Liver (tissue), 3 donors: ENCODE results near the gene TMEM179.

Source experiments
- EGR1 ChIP-seq, 2 donors: IDR thresholded peaks; 2 replicates each; pipeline ENCODE4 v1.6.1; 2016 to 2018; ENCODE audit warnings: antibody characterized with exemption in 2 of 2, low read depth in 2 of 2
- FOXA1 ChIP-seq: IDR thresholded peaks from 2 replicates; pipeline ENCODE4 v1.6.1; 2016; ENCODE audit warnings: antibody characterized with exemption
- GABPA ChIP-seq, 2 donors: IDR thresholded peaks in 1 of 2; conservative IDR thresholded peaks in 1 of 2; 2 replicates each; pipeline ENCODE4 v1.6.1; 2016; ENCODE audit warnings: antibody characterized with exemption in 2 of 2, mild to moderate bottlenecking in 1 of 2, moderate library complexity in 1 of 2
- HNF4A ChIP-seq, 2 donors: conservative IDR thresholded peaks; 2 replicates each; pipeline ENCODE4 v1.6.1; 2016; ENCODE audit warnings: antibody characterized with exemption in 2 of 2, mild to moderate bottlenecking in 2 of 2
- JUND ChIP-seq, 2 donors: IDR thresholded peaks; 2 replicates each; pipeline ENCODE4 v1.6.1; 2016; ENCODE audit warnings: antibody characterized with exemption in 2 of 2
- RAD21 ChIP-seq, 2 donors: IDR thresholded peaks; 2 replicates each; pipeline ENCODE4 v1.6.1; 2016; ENCODE audit warnings: antibody characterized with exemption in 2 of 2, mild to moderate bottlenecking in 2 of 2
- TAF1 ChIP-seq: conservative IDR thresholded peaks from 2 replicates; pipeline ENCODE4 v1.6.1; 2016; ENCODE audit warnings: antibody characterized with exemption, mild to moderate bottlenecking
- YY1 ChIP-seq: IDR thresholded peaks from 2 replicates; pipeline ENCODE4 v1.6.1; 2016; ENCODE audit warnings: antibody characterized with exemption, mild to moderate bottlenecking
- TF ChIP-seq, protein P1 (sequence below): IDR thresholded peaks from 2 replicates; pipeline ENCODE4 v1.6.1; 2016; ENCODE audit warnings: antibody characterized with exemption, mild to moderate bottlenecking
- TF ChIP-seq, protein P2 (sequence below): fragments of 150-350 bp; IDR thresholded peaks from 2 replicates; pipeline ENCODE4 v1.5.1; 2017; ENCODE audit warnings: improper control_type of control experiment, low read depth, low read length; ENCODE audit not compliant: missing input control
- TF ChIP-seq, protein P3 (sequence below): IDR thresholded peaks from 2 replicates; pipeline ENCODE4 v1.6.1; 2016; ENCODE audit warnings: antibody characterized with exemption
- TF ChIP-seq, protein P4 (sequence below): IDR thresholded peaks from 2 replicates; pipeline ENCODE4 v1.6.1; 2016; ENCODE audit warnings: antibody characterized with exemption
- donor health status: healthy.
- donor health status: healthy.

DNA sequence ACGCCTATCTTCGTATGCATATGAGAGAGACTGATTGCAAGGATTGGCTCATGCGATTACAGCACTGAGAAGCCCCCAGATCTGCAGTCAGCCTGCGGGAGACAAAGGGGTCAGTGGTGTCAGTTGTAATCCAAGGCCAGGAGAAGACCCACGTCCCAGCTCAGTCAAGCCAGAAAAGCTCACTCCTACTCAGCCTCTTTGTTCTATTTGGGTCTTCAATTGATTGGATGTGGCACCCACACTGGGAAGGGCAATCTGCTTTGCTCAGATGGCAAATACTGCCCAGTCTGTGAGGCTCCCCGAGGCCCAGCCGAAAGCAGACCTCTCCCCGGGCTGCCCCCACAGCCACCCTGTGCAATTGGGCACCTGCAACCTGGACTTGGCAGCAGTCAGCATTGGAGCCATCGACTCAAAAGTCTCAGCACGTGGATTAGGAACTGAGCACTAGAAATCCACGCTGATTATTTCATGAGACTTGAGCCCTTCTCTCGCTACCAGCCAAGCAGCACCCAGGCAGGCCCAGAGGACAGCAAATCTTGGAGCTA is 39.6 kb upstream of the TMEM179 start:
- TF ChIP-seq, protein P1, sequence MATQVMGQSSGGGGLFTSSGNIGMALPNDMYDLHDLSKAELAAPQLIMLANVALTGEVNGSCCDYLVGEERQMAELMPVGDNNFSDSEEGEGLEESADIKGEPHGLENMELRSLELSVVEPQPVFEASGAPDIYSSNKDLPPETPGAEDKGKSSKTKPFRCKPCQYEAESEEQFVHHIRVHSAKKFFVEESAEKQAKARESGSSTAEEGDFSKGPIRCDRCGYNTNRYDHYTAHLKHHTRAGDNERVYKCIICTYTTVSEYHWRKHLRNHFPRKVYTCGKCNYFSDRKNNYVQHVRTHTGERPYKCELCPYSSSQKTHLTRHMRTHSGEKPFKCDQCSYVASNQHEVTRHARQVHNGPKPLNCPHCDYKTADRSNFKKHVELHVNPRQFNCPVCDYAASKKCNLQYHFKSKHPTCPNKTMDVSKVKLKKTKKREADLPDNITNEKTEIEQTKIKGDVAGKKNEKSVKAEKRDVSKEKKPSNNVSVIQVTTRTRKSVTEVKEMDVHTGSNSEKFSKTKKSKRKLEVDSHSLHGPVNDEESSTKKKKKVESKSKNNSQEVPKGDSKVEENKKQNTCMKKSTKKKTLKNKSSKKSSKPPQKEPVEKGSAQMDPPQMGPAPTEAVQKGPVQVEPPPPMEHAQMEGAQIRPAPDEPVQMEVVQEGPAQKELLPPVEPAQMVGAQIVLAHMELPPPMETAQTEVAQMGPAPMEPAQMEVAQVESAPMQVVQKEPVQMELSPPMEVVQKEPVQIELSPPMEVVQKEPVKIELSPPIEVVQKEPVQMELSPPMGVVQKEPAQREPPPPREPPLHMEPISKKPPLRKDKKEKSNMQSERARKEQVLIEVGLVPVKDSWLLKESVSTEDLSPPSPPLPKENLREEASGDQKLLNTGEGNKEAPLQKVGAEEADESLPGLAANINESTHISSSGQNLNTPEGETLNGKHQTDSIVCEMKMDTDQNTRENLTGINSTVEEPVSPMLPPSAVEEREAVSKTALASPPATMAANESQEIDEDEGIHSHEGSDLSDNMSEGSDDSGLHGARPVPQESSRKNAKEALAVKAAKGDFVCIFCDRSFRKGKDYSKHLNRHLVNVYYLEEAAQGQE, result no peak
- TF ChIP-seq, protein P2, sequence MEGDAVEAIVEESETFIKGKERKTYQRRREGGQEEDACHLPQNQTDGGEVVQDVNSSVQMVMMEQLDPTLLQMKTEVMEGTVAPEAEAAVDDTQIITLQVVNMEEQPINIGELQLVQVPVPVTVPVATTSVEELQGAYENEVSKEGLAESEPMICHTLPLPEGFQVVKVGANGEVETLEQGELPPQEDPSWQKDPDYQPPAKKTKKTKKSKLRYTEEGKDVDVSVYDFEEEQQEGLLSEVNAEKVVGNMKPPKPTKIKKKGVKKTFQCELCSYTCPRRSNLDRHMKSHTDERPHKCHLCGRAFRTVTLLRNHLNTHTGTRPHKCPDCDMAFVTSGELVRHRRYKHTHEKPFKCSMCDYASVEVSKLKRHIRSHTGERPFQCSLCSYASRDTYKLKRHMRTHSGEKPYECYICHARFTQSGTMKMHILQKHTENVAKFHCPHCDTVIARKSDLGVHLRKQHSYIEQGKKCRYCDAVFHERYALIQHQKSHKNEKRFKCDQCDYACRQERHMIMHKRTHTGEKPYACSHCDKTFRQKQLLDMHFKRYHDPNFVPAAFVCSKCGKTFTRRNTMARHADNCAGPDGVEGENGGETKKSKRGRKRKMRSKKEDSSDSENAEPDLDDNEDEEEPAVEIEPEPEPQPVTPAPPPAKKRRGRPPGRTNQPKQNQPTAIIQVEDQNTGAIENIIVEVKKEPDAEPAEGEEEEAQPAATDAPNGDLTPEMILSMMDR, result no peak
- TF ChIP-seq JUND (IDR thresholded peaks at IDR 0.05), result no peak
- TF ChIP-seq EGR1 (IDR thresholded peaks at IDR 0.05; ENCODE audit: low read depth in 2 of 2), result no peak
- no peak for TF ChIP-seq YY1
- TF ChIP-seq RAD21 (IDR thresholded peaks at IDR 0.05), result no peak
- no peak for TF ChIP-seq TAF1
- TF ChIP-seq, protein P3, sequence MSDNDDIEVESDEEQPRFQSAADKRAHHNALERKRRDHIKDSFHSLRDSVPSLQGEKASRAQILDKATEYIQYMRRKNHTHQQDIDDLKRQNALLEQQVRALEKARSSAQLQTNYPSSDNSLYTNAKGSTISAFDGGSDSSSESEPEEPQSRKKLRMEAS, result no peak
- TF ChIP-seq FOXA1, result no peak
- no peak for TF ChIP-seq HNF4A (conservative IDR thresholded peaks at IDR 0.05)
- no peak for TF ChIP-seq GABPA (IDR thresholded peaks at IDR 0.05 in 1 of 2, conservative IDR thresholded peaks at IDR 0.05 in 1 of 2)
- TF ChIP-seq, protein P4, sequence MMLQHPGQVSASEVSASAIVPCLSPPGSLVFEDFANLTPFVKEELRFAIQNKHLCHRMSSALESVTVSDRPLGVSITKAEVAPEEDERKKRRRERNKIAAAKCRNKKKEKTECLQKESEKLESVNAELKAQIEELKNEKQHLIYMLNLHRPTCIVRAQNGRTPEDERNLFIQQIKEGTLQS, result no peak
